HepG2 (cell line): ENCODE results near the gene SLC16A5. TPM values are rescaled to one million over a fixed set of nuclear protein-coding genes. Genes with fewer than 3 reads are reported as not detected.
A peak's percentile ranks its signal among the peaks of the same experiment; 100 is the strongest.

ENCODE experiments used
- ZIK1 ChIP-seq: sonication (generic); formaldehyde crosslinking; IDR thresholded peaks from 2 replicates; pipeline ENCODE4 v1.5.0; 2020; ENCODE audit warnings: mild to moderate bottlenecking, low read depth, missing genetic modification reagents, borderline replicate concordance
- ZMYM3 ChIP-seq: sonication (generic); formaldehyde crosslinking; IDR thresholded peaks from 2 replicates; pipeline ENCODE4 v1.5.1; 2020; ENCODE audit warnings: mild to moderate bottlenecking, missing genetic modification reagents
- ZNF570 ChIP-seq: sonication (generic); formaldehyde crosslinking; IDR thresholded peaks from 2 replicates; pipeline ENCODE4 v1.4.0; 2020; ENCODE audit warnings: mild to moderate bottlenecking, missing genetic modification reagents, borderline replicate concordance
- polyA plus RNA-seq, 8 experiments: library from polyadenylated mRNA; depleted of rRNA in 3 of 8; stranded (reverse) in 7 of 8; unstranded in 1 of 8; fragments of >200 nt; fragmentation: Illumina TruSeq in 4 of 8; extraction: Trizol in 4 of 8; gene quantifications; 2 replicates each; pipeline versions ENCODE4 v1.2.1 to v1.2.3, GENCODE V29; 2011 to 2016; ENCODE audit warnings: low read depth in 4 of 8, missing spikeins in 1 of 8, mixed read lengths in 1 of 8; ENCODE audit not compliant: insufficient read depth in 1 of 8
- total RNA-seq, 5 experiments: library from RNA; depleted of rRNA; stranded (reverse); fragments of >200 nt; fragmentation: Illumina TruSeq; extraction: Trizol; gene quantifications; 2 replicates each; pipeline ENCODE4 v1.2.3, GENCODE V29; 2016; ENCODE audit warnings: low read depth in 1 of 5
- TF ChIP-seq, protein P1 (sequence below): sonication (generic); formaldehyde crosslinking; IDR thresholded peaks from 2 replicates; pipeline ENCODE4; 2020; ENCODE audit warnings: missing genetic modification reagents, mild to moderate bottlenecking, borderline replicate concordance
- TF ChIP-seq, protein P2 (sequence below): sonication (generic); formaldehyde crosslinking; conservative IDR thresholded peaks from 2 replicates; pipeline ENCODE4 v1.4.0; 2020; ENCODE audit warnings: missing genetic modification reagents
- TF ChIP-seq, protein P3 (sequence below): IDR thresholded peaks from 2 replicates; pipeline ENCODE4 v1.6.1; 2016; ENCODE audit warnings: low read depth

SLC16A5 gene
- total and polyA plus RNA-seq, 2 of the 13 experiments (the other 11 are each of a cell fraction or from before 2014, with no cell fraction given), result 0.69 to 5.6 TPM

DNA sequence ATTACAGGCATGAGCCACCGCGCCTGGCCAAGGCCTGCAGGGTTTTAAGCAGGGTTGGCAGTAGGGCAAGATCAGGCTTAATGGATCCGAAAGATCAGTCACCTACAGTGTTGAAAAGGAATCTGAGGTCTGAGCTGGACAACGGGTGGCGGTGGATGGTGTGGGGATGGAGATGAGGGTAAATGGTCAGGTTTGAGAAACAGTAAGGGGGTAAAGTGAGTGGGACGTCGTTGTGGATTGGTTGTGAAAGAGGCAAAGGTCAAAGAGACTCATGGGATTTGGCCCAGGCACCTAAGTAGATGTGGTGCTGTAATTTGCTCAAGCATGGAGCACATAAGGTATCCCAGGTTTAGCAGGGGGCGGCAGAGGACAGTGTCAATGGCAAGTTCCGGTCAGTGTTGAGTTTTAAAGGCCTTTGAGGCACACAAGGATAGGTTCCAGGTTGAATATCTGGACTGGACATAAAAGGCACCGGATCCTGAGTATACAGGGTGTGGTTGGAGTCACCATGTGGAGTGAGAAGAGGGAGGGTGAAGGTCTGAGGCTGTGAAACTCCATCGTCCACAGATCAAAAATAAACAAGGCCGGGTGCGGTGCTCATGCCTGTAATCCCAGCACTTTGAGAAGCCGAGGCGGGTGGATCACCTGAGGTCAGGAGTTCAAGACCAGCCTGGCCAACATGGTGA is 1.1 kb upstream of the SLC16A5 start (continued):
- TF ChIP-seq, protein P1, sequence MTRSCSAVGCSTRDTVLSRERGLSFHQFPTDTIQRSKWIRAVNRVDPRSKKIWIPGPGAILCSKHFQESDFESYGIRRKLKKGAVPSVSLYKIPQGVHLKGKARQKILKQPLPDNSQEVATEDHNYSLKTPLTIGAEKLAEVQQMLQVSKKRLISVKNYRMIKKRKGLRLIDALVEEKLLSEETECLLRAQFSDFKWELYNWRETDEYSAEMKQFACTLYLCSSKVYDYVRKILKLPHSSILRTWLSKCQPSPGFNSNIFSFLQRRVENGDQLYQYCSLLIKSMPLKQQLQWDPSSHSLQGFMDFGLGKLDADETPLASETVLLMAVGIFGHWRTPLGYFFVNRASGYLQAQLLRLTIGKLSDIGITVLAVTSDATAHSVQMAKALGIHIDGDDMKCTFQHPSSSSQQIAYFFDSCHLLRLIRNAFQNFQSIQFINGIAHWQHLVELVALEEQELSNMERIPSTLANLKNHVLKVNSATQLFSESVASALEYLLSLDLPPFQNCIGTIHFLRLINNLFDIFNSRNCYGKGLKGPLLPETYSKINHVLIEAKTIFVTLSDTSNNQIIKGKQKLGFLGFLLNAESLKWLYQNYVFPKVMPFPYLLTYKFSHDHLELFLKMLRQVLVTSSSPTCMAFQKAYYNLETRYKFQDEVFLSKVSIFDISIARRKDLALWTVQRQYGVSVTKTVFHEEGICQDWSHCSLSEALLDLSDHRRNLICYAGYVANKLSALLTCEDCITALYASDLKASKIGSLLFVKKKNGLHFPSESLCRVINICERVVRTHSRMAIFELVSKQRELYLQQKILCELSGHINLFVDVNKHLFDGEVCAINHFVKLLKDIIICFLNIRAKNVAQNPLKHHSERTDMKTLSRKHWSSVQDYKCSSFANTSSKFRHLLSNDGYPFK, result peak; percentile 41; the same call in 1 of the 2 replicates
- TF ChIP-seq, protein P2, sequence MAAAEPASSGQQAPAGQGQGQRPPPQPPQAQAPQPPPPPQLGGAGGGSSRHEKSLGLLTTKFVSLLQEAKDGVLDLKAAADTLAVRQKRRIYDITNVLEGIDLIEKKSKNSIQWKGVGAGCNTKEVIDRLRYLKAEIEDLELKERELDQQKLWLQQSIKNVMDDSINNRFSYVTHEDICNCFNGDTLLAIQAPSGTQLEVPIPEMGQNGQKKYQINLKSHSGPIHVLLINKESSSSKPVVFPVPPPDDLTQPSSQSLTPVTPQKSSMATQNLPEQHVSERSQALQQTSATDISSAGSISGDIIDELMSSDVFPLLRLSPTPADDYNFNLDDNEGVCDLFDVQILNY (CRISPR knock-in tag), result no peak
- TF ChIP-seq ZIK1 (CRISPR knock-in tag) (no peak), ZMYM3 (CRISPR knock-in tag) (peak; percentile 66), ZNF570 (CRISPR knock-in tag) (no peak)
- TF ChIP-seq, protein P3, sequence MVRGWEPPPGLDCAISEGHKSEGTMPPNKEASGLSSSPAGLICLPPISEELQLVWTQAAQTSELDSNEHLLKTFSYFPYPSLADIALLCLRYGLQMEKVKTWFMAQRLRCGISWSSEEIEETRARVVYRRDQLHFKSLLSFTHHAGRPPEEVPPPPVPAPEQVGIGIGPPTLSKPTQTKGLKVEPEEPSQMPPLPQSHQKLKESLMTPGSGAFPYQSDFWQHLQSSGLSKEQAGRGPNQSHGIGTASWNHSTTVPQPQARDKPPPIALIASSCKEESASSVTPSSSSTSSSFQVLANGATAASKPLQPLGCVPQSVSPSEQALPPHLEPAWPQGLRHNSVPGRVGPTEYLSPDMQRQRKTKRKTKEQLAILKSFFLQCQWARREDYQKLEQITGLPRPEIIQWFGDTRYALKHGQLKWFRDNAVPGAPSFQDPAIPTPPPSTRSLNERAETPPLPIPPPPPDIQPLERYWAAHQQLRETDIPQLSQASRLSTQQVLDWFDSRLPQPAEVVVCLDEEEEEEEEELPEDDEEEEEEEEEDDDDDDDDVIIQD (CRISPR knock-in tag), result peak; percentile 47; the same call in 1 of the 2 replicates
